WTC11 (cell line): Measurements from ENCODE around the gene NAA50. TPM values are rescaled to one million over a fixed set of nuclear protein-coding genes. Genes with fewer than 3 reads are reported as not detected.

ENCODE experiments used
- ATAC-seq: fragments of 200-7000 bp; cut with Tn5 transposase; 2 replicates; pipeline ENCODE4 v1.10.0; 2021; ENCODE audit warnings: mild to moderate bottlenecking, moderate library complexity
- CTCF ChIA-PET: fragments of 300-600 bp; sonication (Branson Sonifier 250); formaldehyde crosslinking; loops from one replicate; lab custom pipeline; 2021; ENCODE audit warnings: antibody characterized with exemption; lab: Charles Lee
- POLR2A ChIA-PET: fragments of 350-600 bp; sonication (Branson Sonifier 250); formaldehyde crosslinking; loops from one replicate; lab custom pipeline; 2021; ENCODE audit warnings: antibody characterized with exemption; lab: Charles Lee
- DNase-seq: peaks from one replicate; pipeline ENCODE4 v3.0.0; 2021; ENCODE audit warnings: low spot score
- H3K27ac Mint-ChIP-seq: 2 replicates; pipeline ENCODE4 v1.8.0; 2021; ENCODE audit warnings: mixed read lengths
- H3K27me3 Mint-ChIP-seq: 2 replicates; pipeline ENCODE4 v1.8.0; 2021; ENCODE audit warnings: low read depth, mild to moderate bottlenecking, moderate library complexity, mixed read lengths
- H3K36me3 Mint-ChIP-seq: 2 replicates; pipeline ENCODE4 v1.8.0; 2021; ENCODE audit warnings: mixed read lengths
- H3K4me1 Mint-ChIP-seq: 2 replicates; pipeline ENCODE4 v1.8.0; 2022; ENCODE audit warnings: mixed read lengths
- H3K4me3 Mint-ChIP-seq: 2 replicates; pipeline ENCODE4 v1.8.0; 2021; ENCODE audit warnings: mild to moderate bottlenecking, moderate library complexity, mixed read lengths
- H3K9me3 Mint-ChIP-seq: 2 replicates; pipeline ENCODE4 v1.8.0; 2021; ENCODE audit warnings: mixed read lengths
- AFF4 ChIP-seq: sonication (generic); formaldehyde crosslinking; IDR thresholded peaks from 2 replicates; pipeline ENCODE4 v1.8.1; 2023; ENCODE audit warnings: mild to moderate bottlenecking, missing genetic modification reagents, borderline replicate concordance
- ARID4B ChIP-seq: sonication (generic); formaldehyde crosslinking; IDR thresholded peaks from 2 replicates; pipeline ENCODE4 v1.8.0; 2023; ENCODE audit warnings: missing genetic modification reagents, mild to moderate bottlenecking, borderline replicate concordance
- NFYB ChIP-seq: sonication (generic); formaldehyde crosslinking; conservative IDR thresholded peaks from 2 replicates; pipeline ENCODE4 v1.8.0; 2022; ENCODE audit warnings: low read depth, missing genetic modification reagents
- PRDM15 ChIP-seq: sonication (generic); formaldehyde crosslinking; IDR thresholded peaks from 2 replicates; pipeline ENCODE4 v1.8.0; 2022; ENCODE audit warnings: missing genetic modification reagents
- SMAD4 ChIP-seq: sonication (generic); formaldehyde crosslinking; IDR thresholded peaks from 2 replicates; pipeline ENCODE4 v1.8.0; 2022; ENCODE audit warnings: mild to moderate bottlenecking, missing genetic modification reagents
- SP1 ChIP-seq: sonication (generic); formaldehyde crosslinking; conservative IDR thresholded peaks from 2 replicates; pipeline ENCODE4 v1.8.1; 2022; ENCODE audit warnings: missing genetic modification reagents
- ZNF423 ChIP-seq: fragments of 250-450 bp; sonication (Bioruptor Pico); IDR thresholded peaks from 2 replicates; pipeline ENCODE4 v2.1.2; 2022; ENCODE audit warnings: mild to moderate bottlenecking, moderate library complexity
- total RNA-seq: library from RNA; stranded (reverse); gene quantifications from 3 replicates; pipeline ENCODE4 v1.2.3, GENCODE V29; 2021

Gene NAA50
- total RNA-seq, 1 experiment from 2014 or later, result 193 TPM

- TF ChIP-seq SMAD4 (CRISPR knock-in tag), result no peak
- TF ChIP-seq ZNF423 (CRISPR knock-in tag), result no peak
- TF ChIP-seq ARID4B, result no peak
These were observed 48.5 kb downstream of the NAA50 start (continued) for GRCh38 chr3:113697500-113698090.

GRCh38 chr3:113696658-113697499 is 49.2 kb downstream of the NAA50 start:
- Mint-ChIP-seq H3K4me3 (no peak overlapping the region), H3K27me3 (no peaks in the 10 kb centered on the region), H3K36me3 (no peaks in the 10 kb centered on the region), H3K4me1 (peaks cover 13% of the 10 kb centered on the region), H3K9me3 (no peaks in the 10 kb centered on the region), H3K27ac (no peak overlapping the region)
- ATAC-seq (peak; percentile 95), DNase-seq (peak; percentile 99)
- POLR2A ChIA-PET, result interaction anchor here (0.8 to 1.4 kb wide), 2 partner anchors 45 to 49 kb away, joined by 3 to 4 read pairs; partner anchors contain the start of gene NAA50
- CTCF ChIA-PET, result interaction anchor here (0.6 to 1.6 kb wide), 8 partner anchors 9 to 357 kb away, joined by 3 to 15 read pairs (median 3); partner anchors contain the start of genes ATP6V1A, GRAMD1C and NAA50
- peak; percentile 89 for TF ChIP-seq SP1
- no peak for TF ChIP-seq ARID4B
- TF ChIP-seq AFF4 (CRISPR knock-in tag), result no peak
- TF ChIP-seq NFYB (CRISPR knock-in tag), result peak; percentile 88
- peak; percentile 69 for TF ChIP-seq PRDM15
